Neural progenitor cell (in vitro differentiated cells): ENCODE results near the gene OPRD1. TPM values are rescaled to one million over a fixed set of nuclear protein-coding genes. Genes with fewer than 3 reads are reported as not detected.

Experiments used
- DNase-seq: peaks from one replicate; pipeline ENCODE4 v3.0.0-alpha.2; 2016; ENCODE audit warnings: low spot score
- H2AFZ ChIP-seq: fragments of 200-600 bp; sonication (generic); replicated peaks from 2 replicates; pipeline ENCODE4 v1.6.1; 2016; ENCODE audit warnings: antibody characterized with exemption
- H3F3A ChIP-seq: fragments of 200-600 bp; sonication (generic); 2 replicates; pipeline ENCODE4 v1.6.1; 2016; ENCODE audit warnings: antibody characterized with exemption, low read depth
- H3K27ac ChIP-seq: fragments of 200-600 bp; sonication (generic); 2 replicates; pipeline ENCODE4 v1.5.1; 2016; ENCODE audit warnings: mild to moderate bottlenecking
- H3K27me3 ChIP-seq: fragments of 200-600 bp; sonication (generic); 2 replicates; pipeline ENCODE4 v1.6.1; 2016; ENCODE audit warnings: mild to moderate bottlenecking, moderate library complexity
- H3K36me3 ChIP-seq: fragments of 200-600 bp; sonication (generic); 2 replicates; pipeline ENCODE4 v1.5.1; 2016
- H3K4me1 ChIP-seq: fragments of 200-600 bp; sonication (generic); 2 replicates; pipeline ENCODE4 v1.6.1; 2016; ENCODE audit warnings: mixed run types
- H3K4me2 ChIP-seq: fragments of 200-600 bp; sonication (generic); 2 replicates; pipeline ENCODE4 v1.6.1; 2016
- H3K4me3 ChIP-seq: fragments of 200-600 bp; sonication (generic); 2 replicates; pipeline ENCODE4 v1.5.1; 2016
- H3K79me2 ChIP-seq: fragments of 200-600 bp; sonication (generic); 2 replicates; pipeline ENCODE4 v1.6.1; 2016; ENCODE audit warnings: low read depth
- H3K9ac ChIP-seq: fragments of 200-600 bp; sonication (generic); 2 replicates; pipeline ENCODE4 v1.6.1; 2016
- H3K9me3 ChIP-seq: fragments of 200-600 bp; sonication (generic); 2 replicates; pipeline ENCODE4 v1.5.1; 2016; ENCODE audit warnings: low read depth
- H4K20me1 ChIP-seq: fragments of 200-600 bp; sonication (generic); 2 replicates; pipeline ENCODE4 v1.6.1; 2016; ENCODE audit warnings: low read depth
- H3K27ac Mint-ChIP-seq: 3 replicates; pipeline ENCODE4 v1.8.0; 2021; ENCODE audit warnings: mixed read lengths
- H3K27me3 Mint-ChIP-seq: 2 replicates; pipeline ENCODE4 v1.8.0; 2022; ENCODE audit warnings: low read depth, mild to moderate bottlenecking, inconsistent platforms, moderate library complexity, mixed read lengths; ENCODE audit not compliant: insufficient read depth
- H3K36me3 Mint-ChIP-seq: 3 replicates; pipeline ENCODE4 v1.8.0; 2021; ENCODE audit warnings: mixed read lengths
- H3K4me1 Mint-ChIP-seq: 3 replicates; pipeline ENCODE4 v1.8.0; 2021; ENCODE audit warnings: mixed read lengths
- H3K4me3 Mint-ChIP-seq: 3 replicates; pipeline ENCODE4 v1.8.0; 2021; ENCODE audit warnings: mild to moderate bottlenecking, moderate library complexity, mixed read lengths
- H3K9me3 Mint-ChIP-seq: 3 replicates; pipeline ENCODE4 v1.8.0; 2020; ENCODE audit warnings: mixed read lengths
- EZH2 ChIP-seq: fragments of 200-600 bp; sonication (generic); IDR thresholded peaks from 2 replicates; pipeline ENCODE4 v1.6.1; 2017; ENCODE audit warnings: antibody characterized with exemption, mild to moderate bottlenecking, moderate library complexity
- EZH2phosphoT487 ChIP-seq: fragments of 200-600 bp; sonication (generic); IDR thresholded peaks from 2 replicates; pipeline ENCODE4 v1.6.1; 2017; ENCODE audit warnings: antibody characterized with exemption
- total RNA-seq: library from RNA; depleted of rRNA; stranded (reverse); fragments of >200 nt; gene quantifications from 2 replicates; pipeline ENCODE4 v1.2.3, GENCODE V29; 2015; ENCODE audit warnings: low replicate concordance
- TF ChIP-seq, protein P1 (sequence below): fragments of 200-600 bp; sonication (generic); IDR thresholded peaks from 2 replicates; pipeline ENCODE4 v1.5.1; 2017; ENCODE audit warnings: antibody characterized with exemption, mild to moderate bottlenecking

Gene OPRD1
- total RNA-seq, 1 donor from 2014 or later: 0.37 TPM

DNA sequence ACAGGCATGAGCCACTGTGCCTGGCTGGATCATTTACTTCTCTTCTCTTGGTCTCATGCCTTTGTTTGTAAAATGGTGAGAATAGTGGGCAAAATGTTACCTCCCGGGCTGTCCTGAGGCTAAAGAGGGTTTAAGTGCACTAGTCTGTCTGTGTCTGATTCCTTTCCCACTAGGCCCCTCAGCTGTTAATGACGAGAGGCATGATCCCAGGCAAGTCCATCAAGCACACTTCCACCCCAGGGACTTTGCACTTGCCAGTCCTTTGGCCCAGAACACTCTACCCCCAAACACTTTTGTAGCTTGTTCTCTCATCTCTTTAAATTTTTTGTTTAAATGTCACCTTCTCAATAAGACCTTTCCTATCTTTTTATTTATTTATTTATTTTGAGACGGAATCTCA lies 88.6 kb downstream of the OPRD1 start:
- peaks cover 7% of the 10 kb centered on the region for H3K27me3 Mint-ChIP-seq
- TF ChIP-seq, protein P1, sequence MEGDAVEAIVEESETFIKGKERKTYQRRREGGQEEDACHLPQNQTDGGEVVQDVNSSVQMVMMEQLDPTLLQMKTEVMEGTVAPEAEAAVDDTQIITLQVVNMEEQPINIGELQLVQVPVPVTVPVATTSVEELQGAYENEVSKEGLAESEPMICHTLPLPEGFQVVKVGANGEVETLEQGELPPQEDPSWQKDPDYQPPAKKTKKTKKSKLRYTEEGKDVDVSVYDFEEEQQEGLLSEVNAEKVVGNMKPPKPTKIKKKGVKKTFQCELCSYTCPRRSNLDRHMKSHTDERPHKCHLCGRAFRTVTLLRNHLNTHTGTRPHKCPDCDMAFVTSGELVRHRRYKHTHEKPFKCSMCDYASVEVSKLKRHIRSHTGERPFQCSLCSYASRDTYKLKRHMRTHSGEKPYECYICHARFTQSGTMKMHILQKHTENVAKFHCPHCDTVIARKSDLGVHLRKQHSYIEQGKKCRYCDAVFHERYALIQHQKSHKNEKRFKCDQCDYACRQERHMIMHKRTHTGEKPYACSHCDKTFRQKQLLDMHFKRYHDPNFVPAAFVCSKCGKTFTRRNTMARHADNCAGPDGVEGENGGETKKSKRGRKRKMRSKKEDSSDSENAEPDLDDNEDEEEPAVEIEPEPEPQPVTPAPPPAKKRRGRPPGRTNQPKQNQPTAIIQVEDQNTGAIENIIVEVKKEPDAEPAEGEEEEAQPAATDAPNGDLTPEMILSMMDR: no peak
- TF ChIP-seq EZH2 (no peak), EZH2phosphoT487 (no peak)
- no peaks in the 10 kb centered on the region for H3F3A ChIP-seq
- H3K4me1 ChIP-seq: peaks cover 8% of the 10 kb centered on the region
- peaks cover 2% of the 10 kb centered on the region for H3K9me3 Mint-ChIP-seq
- H2AFZ ChIP-seq: no peak overlapping the region
- H3K4me2 ChIP-seq: no peak overlapping the region
- no peak overlapping the region for H3K4me3 ChIP-seq
- H3K4me1 Mint-ChIP-seq: peaks cover 21% of the 10 kb centered on the region
- no peaks in the 10 kb centered on the region for H4K20me1 ChIP-seq
- H3K27me3 ChIP-seq: no peaks in the 10 kb centered on the region
- H3K36me3 Mint-ChIP-seq: no peaks in the 10 kb centered on the region
- peak overlapping the region; percentile 30 for H3K4me3 Mint-ChIP-seq
- no peak overlapping the region for H3K9ac ChIP-seq
- H3K27ac ChIP-seq: no peak overlapping the region
- no peaks in the 10 kb centered on the region for H3K79me2 ChIP-seq
- no peaks in the 10 kb centered on the region for H3K9me3 ChIP-seq
- H3K36me3 ChIP-seq: no peaks in the 10 kb centered on the region
- DNase-seq: no peak
- H3K27ac Mint-ChIP-seq: no peak overlapping the region

GRCh38 chr1:28902738-28903137 lies 90.8 kb downstream of the OPRD1 start:
- Mint-ChIP-seq H3K27me3 (peaks cover 6% of the 10 kb centered on the region), H3K4me1 (peaks cover 21% of the 10 kb centered on the region), H3K9me3 (peaks cover 2% of the 10 kb centered on the region), H3K36me3 (no peaks in the 10 kb centered on the region), H3K27ac (no peak overlapping the region), H3K4me3 (no peak overlapping the region)
- Histone ChIP-seq H3K9me3 (no peaks in the 10 kb centered on the region), H3K4me2 (no peak overlapping the region), H3K27me3 (no peaks in the 10 kb centered on the region), H3K36me3 (no peaks in the 10 kb centered on the region), H2AFZ (no peak overlapping the region), H4K20me1 (no peaks in the 10 kb centered on the region), H3K9ac (no peak overlapping the region), H3K27ac (no peak overlapping the region), H3K79me2 (no peaks in the 10 kb centered on the region), H3F3A (peaks cover 3% of the 10 kb centered on the region), H3K4me1 (peaks cover 8% of the 10 kb centered on the region), H3K4me3 (no peak overlapping the region)
- DNase-seq: no peak
- TF ChIP-seq, protein P1: no peak
- TF ChIP-seq EZH2: no peak
- no peak for TF ChIP-seq EZH2phosphoT487

DNA sequence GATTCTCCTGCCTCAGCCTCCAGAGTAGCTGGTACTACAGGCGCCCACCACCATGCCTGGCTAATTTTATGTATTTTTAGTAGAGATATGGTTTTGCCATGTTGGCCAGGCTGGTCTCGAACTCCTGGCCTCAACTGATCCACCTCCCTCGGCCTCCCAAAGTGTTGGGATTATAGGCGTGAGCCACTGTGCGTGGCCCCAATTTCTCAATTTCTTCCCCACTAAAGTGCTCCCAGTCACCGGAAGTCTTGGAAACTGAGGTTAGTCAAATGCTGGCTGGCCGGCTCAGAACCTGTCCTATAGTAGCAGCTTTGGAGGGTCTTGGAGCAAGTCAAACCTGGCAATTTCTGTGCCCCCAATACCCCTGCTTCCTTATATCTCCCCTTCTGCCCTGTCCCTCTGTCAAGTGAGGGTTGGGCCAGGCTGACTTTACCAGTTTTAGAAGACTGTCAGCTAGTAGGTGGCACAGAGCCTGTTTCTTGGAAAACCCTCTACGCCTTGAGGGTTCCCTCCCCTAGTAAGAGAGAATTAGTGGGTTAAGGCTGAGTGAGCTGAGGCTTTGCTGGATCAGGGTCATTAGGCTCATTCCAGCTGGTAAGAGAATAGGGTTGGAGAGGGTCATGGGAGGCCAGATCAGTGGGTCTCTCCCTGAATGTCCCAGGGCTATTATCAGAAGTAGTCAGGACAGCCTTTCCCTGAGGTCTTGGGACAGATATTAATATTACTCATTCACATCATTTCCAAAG lies 94.1 kb downstream of the OPRD1 start:
- no peak overlapping the region for H3K4me2 ChIP-seq
- no peaks in the 10 kb centered on the region for H3K79me2 ChIP-seq
- Mint-ChIP-seq H3K9me3 (peaks cover 2% of the 10 kb centered on the region), H3K27me3 (peaks cover 5% of the 10 kb centered on the region), H3K4me3 (no peak overlapping the region), H3K36me3 (no peaks in the 10 kb centered on the region), H3K4me1 (peaks cover 9% of the 10 kb centered on the region), H3K27ac (peak overlapping the region; percentile 9)
- H3K36me3 ChIP-seq: no peaks in the 10 kb centered on the region
- no peaks in the 10 kb centered on the region for H4K20me1 ChIP-seq
- H3K27me3 ChIP-seq: no peaks in the 10 kb centered on the region
- H3K9ac ChIP-seq: no peak overlapping the region
- TF ChIP-seq, protein P1: no peak
- TF ChIP-seq EZH2 (no peak), EZH2phosphoT487 (no peak)
- H3K27ac ChIP-seq: no peak overlapping the region
- peaks cover 3% of the 10 kb centered on the region for H3F3A ChIP-seq
- no peak for DNase-seq
- no peak overlapping the region for H3K4me3 ChIP-seq
- H3K4me1 ChIP-seq: peaks cover 5% of the 10 kb centered on the region
- no peaks in the 10 kb centered on the region for H3K9me3 ChIP-seq
- H2AFZ ChIP-seq: no peak overlapping the region
